GM12878 (cell line): ENCODE measurements around the gene IL1RL2. TPM values are rescaled to one million over a fixed set of nuclear protein-coding genes. Genes with fewer than 3 reads are reported as not detected.

Source experiments
- ATAC-seq: fragments of 200-7000 bp; cut with Tn5 transposase; 3 replicates; pipeline ENCODE4 v1.9.1; 2020; ENCODE audit warnings: mild to moderate bottlenecking, moderate library complexity
- BruUV-seq: library from RNA; stranded (reverse); fragments of 400-500 nt; replicated peaks from 2 replicates; lab custom pipeline; 2021; lab: Mats Ljungman, UMichigan
- CTCF ChIA-PET: fragments of 300-600 bp; sonication (Branson Sonifier 250); formaldehyde crosslinking; extraction: SDS; loops from one replicate; lab custom pipeline; 2021; ENCODE audit warnings: inconsistent platforms; lab: Yijun Ruan, JAX
- POLR2A ChIA-PET: fragments of 350-600 bp; formaldehyde crosslinking; extraction: SDS; loops from one replicate; lab custom pipeline; 2021; ENCODE audit warnings: inconsistent platforms; lab: Charles Lee
- RAD21 ChIA-PET: fragments of 300-600 bp; sonication (Branson Sonifier 250); formaldehyde crosslinking; loops from one replicate; lab custom pipeline; 2023; ENCODE audit warnings: antibody characterized with exemption; ENCODE audit not compliant: unreplicated experiment; lab: Charles Lee
- SMC1A ChIA-PET: fragments of 300-600 bp; sonication (Branson Sonifier 250); formaldehyde crosslinking; loops from one replicate; lab custom pipeline; 2023; ENCODE audit not compliant: unreplicated experiment, uncharacterized antibody; lab: Charles Lee
- DNase-seq: peaks from one replicate; pipeline ENCODE4 v3.0.0-alpha.2; 2011; ENCODE audit warnings: low read depth, low spot score
- FAIRE-seq: peaks from 3 replicates; lab custom pipeline; 2011; peaks lifted over from hg19 to GRCh38; lab: Jason Lieb, UNC
- H2AFZ ChIP-seq: 2 replicates; pipeline ENCODE4 v1.6.0; 2011; ENCODE audit warnings: low read depth, low read length, control low read depth; ENCODE audit not compliant: control insufficient read depth
- H3K27ac ChIP-seq: 2 replicates; pipeline ENCODE4 v1.5.1; 2011; ENCODE audit warnings: control low read depth; ENCODE audit not compliant: control insufficient read depth, insufficient read depth
- H3K27me3 ChIP-seq, 2 experiments: replicated peaks in 1 of 2; 2 replicates each; pipeline versions ENCODE4 v1.6.0 to v1.6.1; 2011; ENCODE audit warnings: low read length in 1 of 2; ENCODE audit not compliant: control insufficient read depth in 2 of 2, insufficient read depth in 2 of 2
- H3K36me3 ChIP-seq, 2 experiments: 2 replicates each; pipeline ENCODE4 v1.5.1; 2011; ENCODE audit warnings: low read length in 1 of 2; ENCODE audit not compliant: control insufficient read depth in 2 of 2, insufficient read depth in 2 of 2
- H3K4me1 ChIP-seq: 2 replicates; pipeline ENCODE4 v1.6.1; 2011; ENCODE audit warnings: mild to moderate bottlenecking, low read length, moderate library complexity, mixed read lengths; ENCODE audit not compliant: control insufficient read depth, insufficient read depth
- H3K4me2 ChIP-seq: 2 replicates; pipeline ENCODE4 v1.6.0; 2011; ENCODE audit warnings: control low read depth; ENCODE audit not compliant: control insufficient read depth, insufficient read depth
- H3K4me3 ChIP-seq: fragments of 200-600 bp; sonication (generic); 2 replicates; pipeline ENCODE4 v1.5.1; 2016
- H3K79me2 ChIP-seq: 2 replicates; pipeline ENCODE4 v1.6.0; 2011; ENCODE audit warnings: low read length; ENCODE audit not compliant: control insufficient read depth, insufficient read depth
- H3K9ac ChIP-seq: 2 replicates; pipeline ENCODE4 v1.8.0; 2011; ENCODE audit warnings: low read length, control low read depth, mixed read lengths; ENCODE audit not compliant: control insufficient read depth, insufficient read depth
- H3K9me3 ChIP-seq: replicated peaks from 3 replicates; pipeline ENCODE4 v1.5.1; 2011; ENCODE audit warnings: mild to moderate bottlenecking, low read length; ENCODE audit not compliant: control insufficient read depth, insufficient read depth
- H4K20me1 ChIP-seq: 2 replicates; pipeline ENCODE4 v1.6.0; 2011; ENCODE audit not compliant: control insufficient read depth, insufficient read depth
- EP300 ChIP-seq, 2 experiments: fragments of 150-350 bp in 1 of 2; IDR thresholded peaks; 2 replicates each; pipeline ENCODE4 v1.6.1; 2011 to 2012; ENCODE audit warnings: low read depth in 2 of 2, low read length in 2 of 2, borderline replicate concordance in 1 of 2, improper control_type of control experiment in 1 of 2, inconsistent platforms in 1 of 2; ENCODE audit not compliant: control insufficient read depth in 1 of 2
- FOS ChIP-seq: IDR thresholded peaks from 3 replicates; pipeline ENCODE4 v1.6.1; 2011; ENCODE audit warnings: borderline replicate concordance; ENCODE audit not compliant: insufficient read length; ENCODE audit errors: extremely low read depth
- FOXM1 ChIP-seq: IDR thresholded peaks from 2 replicates; pipeline ENCODE4 v1.6.1; 2012; ENCODE audit warnings: low read depth, mild to moderate bottlenecking, inconsistent platforms, low read length, moderate library complexity
- IKZF2 ChIP-seq, 2 experiments: fragments of 450-650 bp; IDR thresholded peaks; 2 replicates each; pipeline ENCODE4 v1.6.1; 2017; ENCODE audit warnings: mild to moderate bottlenecking in 2 of 2, moderate library complexity in 2 of 2
- MXI1 ChIP-seq: fragments of 150-350 bp; IDR thresholded peaks from 2 replicates; pipeline ENCODE4 v1.6.1; 2011; ENCODE audit warnings: low read depth, mild to moderate bottlenecking, inconsistent platforms, low read length, improper control_type of control experiment
- NBN ChIP-seq: fragments of 450-650 bp; IDR thresholded peaks from 2 replicates; pipeline ENCODE4 v1.6.1; 2016
- POLR2AphosphoS2 ChIP-seq: IDR thresholded peaks from 2 replicates; pipeline ENCODE4 v1.6.1; 2011; ENCODE audit warnings: low read depth, mild to moderate bottlenecking, low read length, improper control_type of control experiment, moderate library complexity
- SMC3 ChIP-seq: IDR thresholded peaks from 2 replicates; pipeline ENCODE4 v1.6.1; 2011; ENCODE audit warnings: low read length, improper control_type of control experiment, borderline replicate concordance
- STAT3 ChIP-seq: IDR thresholded peaks from 2 replicates; pipeline ENCODE4 v1.6.1; 2011; ENCODE audit warnings: low read depth, low read length, improper control_type of control experiment
- TCF3 ChIP-seq: IDR thresholded peaks from 2 replicates; pipeline ENCODE4 v1.6.1; 2012; ENCODE audit warnings: low read depth, mild to moderate bottlenecking, low read length, borderline replicate concordance; ENCODE audit not compliant: insufficient read depth
- YY1 ChIP-seq: IDR thresholded peaks from 2 replicates; pipeline ENCODE4 v1.6.1; 2011; ENCODE audit warnings: low read depth, mild to moderate bottlenecking, low read length
- ZNF24 ChIP-seq: fragments of 450-650 bp; IDR thresholded peaks from 2 replicates; pipeline ENCODE4 v1.6.1; 2017; ENCODE audit warnings: antibody characterized with exemption, mild to moderate bottlenecking
- ZNF274 ChIP-seq: IDR thresholded peaks from one replicate; pipeline ENCODE4 v1.8.0; 2011; ENCODE audit not compliant: insufficient read length, insufficient read depth
- WGBS: methylation state at CpG from one replicate; pipeline ENCODE4 v1.1.6; 2016; ENCODE audit warnings: low lambda C conversion rate; ENCODE audit not compliant: insufficient replicate concordance, insufficient coverage; ENCODE audit errors: missing lambda C conversion rate; 5-methylcytosine and 5-hydroxymethylcytosine counted together
- in situ Hi-C: fragments of 300-500 bp; cut with MboI; formaldehyde crosslinking; loops from 9 replicates; pipeline ENCODE4 v1.14.3; 2018; ENCODE audit warnings: mixed read lengths
- intact Hi-C: fragments of 100-400 bp; cut with micrococcal nuclease; formaldehyde crosslinking; loops from one replicate; pipeline ENCODE4 v1.14.2; 2022; ENCODE audit not compliant: unreplicated experiment
- polyA plus RNA-seq, 11 experiments: library from polyadenylated mRNA; depleted of rRNA in 4 of 11; unstranded in 6 of 11; stranded (reverse) in 5 of 11; fragments of >200 nt; fragmentation: Nextera tagmentation in 4 of 11; fragmentation: Illumina TruSeq in 1 of 11; extraction: Ambion mirVana in 4 of 11; extraction: Trizol in 1 of 11; gene quantifications; 1 replicate in 1 of 11; 2 replicates in 10 of 11; pipeline versions ENCODE4 v1.2.1 to v1.2.3, GENCODE V29; 2011 to 2016; ENCODE audit warnings: inconsistent platforms in 2 of 11, missing spikeins in 2 of 11, low read depth in 1 of 11
- total RNA-seq, 4 experiments: library from RNA; depleted of rRNA in 3 of 4; stranded (reverse); fragments of >200 nt in 3 of 4; fragmentation: Illumina TruSeq in 1 of 4; extraction: Trizol in 1 of 4; gene quantifications; 2 replicates each; pipeline versions ENCODE4 v1.2.1 to v1.2.3, GENCODE V29; 2013 to 2021
- TF ChIP-seq, protein P1 (sequence below): fragments of 450-650 bp; IDR thresholded peaks from 2 replicates; pipeline ENCODE4 v1.6.1; 2016; ENCODE audit warnings: mild to moderate bottlenecking, moderate library complexity, borderline replicate concordance
- TF ChIP-seq, protein P2 (sequence below): fragments of 150-350 bp; IDR thresholded peaks from 2 replicates; pipeline ENCODE4 v1.6.1; 2014; ENCODE audit warnings: mild to moderate bottlenecking, low read depth, low read length
- TF ChIP-seq, protein P3 (sequence below): IDR thresholded peaks from 2 replicates; pipeline ENCODE4 v1.6.1; 2011; ENCODE audit warnings: mild to moderate bottlenecking, low read depth, low read length, moderate library complexity; ENCODE audit not compliant: insufficient replicate concordance

IL1RL2 gene
- total and polyA plus RNA-seq, 10 of the 15 experiments (the other 5 are each of a cell fraction or from before 2014, with no cell fraction given): not detected

DNA sequence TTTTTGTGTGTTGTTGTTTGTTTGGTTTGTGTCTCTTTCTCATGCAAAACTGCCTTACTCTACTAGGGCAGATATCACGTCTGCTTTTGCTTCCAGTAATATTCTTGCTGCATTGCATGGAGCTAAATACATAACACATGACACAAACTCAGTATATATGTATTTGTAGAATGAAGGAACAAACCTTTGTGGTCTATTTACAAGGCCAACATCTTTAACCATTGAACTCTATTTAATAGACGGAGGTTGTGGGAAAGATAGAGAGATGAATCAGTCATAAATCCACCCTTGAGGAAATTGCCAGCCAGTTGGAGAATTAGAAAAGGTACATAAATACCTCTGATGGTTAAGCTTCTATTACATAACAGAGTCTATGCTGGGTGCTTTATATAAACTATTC, 98.5 kb downstream of the IL1RL2 start:
- H3K4me3 ChIP-seq: no peak overlapping the region
- H2AFZ ChIP-seq: no peak overlapping the region
- ChIA-PET SMC1A (interaction anchor here (0.8 to 1.5 kb wide), 3 partner anchors 9 to 20 kb away, joined by 3 to 7 read pairs (median 3); no protein-coding TSS in a partner anchor), CTCF (interaction anchor here (1.1 to 2.9 kb wide), 5 partner anchors 8 to 187 kb away, joined by 3 to 10 read pairs (median 4); no protein-coding TSS in a partner anchor), POLR2A (no interaction called here), RAD21 (interaction anchor here (0.8 to 1.3 kb wide), 2 partner anchors 16 to 45 kb away, joined by 4 to 5 read pairs; no protein-coding TSS in a partner anchor)
- H3K9ac ChIP-seq: no peak overlapping the region
- TF ChIP-seq FOS: no peak
- no peak for TF ChIP-seq STAT3
- TF ChIP-seq, protein P1, sequence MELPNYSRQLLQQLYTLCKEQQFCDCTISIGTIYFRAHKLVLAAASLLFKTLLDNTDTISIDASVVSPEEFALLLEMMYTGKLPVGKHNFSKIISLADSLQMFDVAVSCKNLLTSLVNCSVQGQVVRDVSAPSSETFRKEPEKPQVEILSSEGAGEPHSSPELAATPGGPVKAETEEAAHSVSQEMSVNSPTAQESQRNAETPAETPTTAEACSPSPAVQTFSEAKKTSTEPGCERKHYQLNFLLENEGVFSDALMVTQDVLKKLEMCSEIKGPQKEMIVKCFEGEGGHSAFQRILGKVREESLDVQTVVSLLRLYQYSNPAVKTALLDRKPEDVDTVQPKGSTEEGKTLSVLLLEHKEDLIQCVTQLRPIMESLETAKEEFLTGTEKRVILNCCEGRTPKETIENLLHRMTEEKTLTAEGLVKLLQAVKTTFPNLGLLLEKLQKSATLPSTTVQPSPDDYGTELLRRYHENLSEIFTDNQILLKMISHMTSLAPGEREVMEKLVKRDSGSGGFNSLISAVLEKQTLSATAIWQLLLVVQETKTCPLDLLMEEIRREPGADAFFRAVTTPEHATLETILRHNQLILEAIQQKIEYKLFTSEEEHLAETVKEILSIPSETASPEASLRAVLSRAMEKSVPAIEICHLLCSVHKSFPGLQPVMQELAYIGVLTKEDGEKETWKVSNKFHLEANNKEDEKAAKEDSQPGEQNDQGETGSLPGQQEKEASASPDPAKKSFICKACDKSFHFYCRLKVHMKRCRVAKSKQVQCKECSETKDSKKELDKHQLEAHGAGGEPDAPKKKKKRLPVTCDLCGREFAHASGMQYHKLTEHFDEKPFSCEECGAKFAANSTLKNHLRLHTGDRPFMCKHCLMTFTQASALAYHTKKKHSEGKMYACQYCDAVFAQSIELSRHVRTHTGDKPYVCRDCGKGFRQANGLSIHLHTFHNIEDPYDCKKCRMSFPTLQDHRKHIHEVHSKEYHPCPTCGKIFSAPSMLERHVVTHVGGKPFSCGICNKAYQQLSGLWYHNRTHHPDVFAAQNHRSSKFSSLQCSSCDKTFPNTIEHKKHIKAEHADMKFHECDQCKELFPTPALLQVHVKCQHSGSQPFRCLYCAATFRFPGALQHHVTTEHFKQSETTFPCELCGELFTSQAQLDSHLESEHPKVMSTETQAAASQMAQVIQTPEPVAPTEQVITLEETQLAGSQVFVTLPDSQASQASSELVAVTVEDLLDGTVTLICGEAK: no peak
- TF ChIP-seq POLR2AphosphoS2: no peak
- TF ChIP-seq YY1: no peak
- TF ChIP-seq TCF3: no peak
- TF ChIP-seq, protein P2, sequence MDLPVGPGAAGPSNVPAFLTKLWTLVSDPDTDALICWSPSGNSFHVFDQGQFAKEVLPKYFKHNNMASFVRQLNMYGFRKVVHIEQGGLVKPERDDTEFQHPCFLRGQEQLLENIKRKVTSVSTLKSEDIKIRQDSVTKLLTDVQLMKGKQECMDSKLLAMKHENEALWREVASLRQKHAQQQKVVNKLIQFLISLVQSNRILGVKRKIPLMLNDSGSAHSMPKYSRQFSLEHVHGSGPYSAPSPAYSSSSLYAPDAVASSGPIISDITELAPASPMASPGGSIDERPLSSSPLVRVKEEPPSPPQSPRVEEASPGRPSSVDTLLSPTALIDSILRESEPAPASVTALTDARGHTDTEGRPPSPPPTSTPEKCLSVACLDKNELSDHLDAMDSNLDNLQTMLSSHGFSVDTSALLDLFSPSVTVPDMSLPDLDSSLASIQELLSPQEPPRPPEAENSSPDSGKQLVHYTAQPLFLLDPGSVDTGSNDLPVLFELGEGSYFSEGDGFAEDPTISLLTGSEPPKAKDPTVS: no peak
- TF ChIP-seq SMC3: no peak
- TF ChIP-seq IKZF2 (IDR thresholded peaks at IDR 0.05): no peak
- no peak for TF ChIP-seq EP300 (IDR thresholded peaks at IDR 0.05; ENCODE audit: borderline replicate concordance in 1 of 2, control insufficient read depth in 1 of 2, low read depth in 2 of 2, low read length in 2 of 2)
- TF ChIP-seq FOXM1: no peak
- TF ChIP-seq MXI1: no peak
- TF ChIP-seq, protein P3, sequence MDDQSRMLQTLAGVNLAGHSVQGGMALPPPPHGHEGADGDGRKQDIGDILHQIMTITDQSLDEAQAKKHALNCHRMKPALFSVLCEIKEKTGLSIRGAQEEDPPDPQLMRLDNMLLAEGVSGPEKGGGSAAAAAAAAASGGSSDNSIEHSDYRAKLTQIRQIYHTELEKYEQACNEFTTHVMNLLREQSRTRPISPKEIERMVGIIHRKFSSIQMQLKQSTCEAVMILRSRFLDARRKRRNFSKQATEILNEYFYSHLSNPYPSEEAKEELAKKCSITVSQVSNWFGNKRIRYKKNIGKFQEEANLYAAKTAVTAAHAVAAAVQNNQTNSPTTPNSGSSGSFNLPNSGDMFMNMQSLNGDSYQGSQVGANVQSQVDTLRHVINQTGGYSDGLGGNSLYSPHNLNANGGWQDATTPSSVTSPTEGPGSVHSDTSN: no peak
- no peak for TF ChIP-seq ZNF24
- TF ChIP-seq ZNF274: no peak
- no peak for TF ChIP-seq NBN
- no peaks in the 10 kb centered on the region for H3K4me1 ChIP-seq
- ATAC-seq (no peak), DNase-seq (no peak), FAIRE-seq (no peak)
- H3K9me3 ChIP-seq: no peaks in the 10 kb centered on the region
- no peaks in the 10 kb centered on the region for H3K36me3 ChIP-seq
- no peaks in the 10 kb centered on the region for H4K20me1 ChIP-seq
- H3K27me3 ChIP-seq: no peaks in the 10 kb centered on the region; a peak in 1 of 4 replicates
- intact Hi-C loops: no loop called here
- no peak overlapping the region for H3K4me2 ChIP-seq
- no peaks in the 10 kb centered on the region for H3K79me2 ChIP-seq
- no TSS peak for BruUV-seq
- 38% methylated on average over 2 of the region's 2 CpGs for WGBS
- in situ Hi-C loops: no loop called here
- H3K27ac ChIP-seq: no peak overlapping the region
